ENCODE data around the gene RBAK. TPM values are rescaled to one million over a fixed set of nuclear protein-coding genes. Genes with fewer than 3 reads are reported as not detected.
"Not testable (repeated sequence)": the region's sequence is repeated elsewhere in the genome, so short reads cannot be mapped to it uniquely, and the experiment has no call there.

Gene RBAK
- polyA plus RNA-seq, 2 of the 4 experiments (the other 2 are of a cell fraction): 6.8 to 11.2 TPM

GRCh38 chr7:5041047-5041446 is 4.6 kb upstream of the RBAK start:
- ChIA-PET POLR2A (no interaction called here), CTCF (no interaction called here)
- Histone ChIP-seq H3K4me3 (no peak overlapping the region), H3K4me1 (no peaks in the 10 kb centered on the region), H3K4me2 (no peak overlapping the region), H3K27ac (no peak overlapping the region), H3K9me3 (peaks cover 11% of the 10 kb centered on the region)
- ATAC-seq: no peak
- TF ChIP-seq FOSL2 (IDR thresholded peaks at IDR 0.05) (no peak), FOSL2 (CRISPR knock-in tag; IDR thresholded peaks at IDR 0.05) (no peak), KDM5A (IDR thresholded peaks at IDR 0.05) (no peak)
- TF ChIP-seq, protein P1, sequence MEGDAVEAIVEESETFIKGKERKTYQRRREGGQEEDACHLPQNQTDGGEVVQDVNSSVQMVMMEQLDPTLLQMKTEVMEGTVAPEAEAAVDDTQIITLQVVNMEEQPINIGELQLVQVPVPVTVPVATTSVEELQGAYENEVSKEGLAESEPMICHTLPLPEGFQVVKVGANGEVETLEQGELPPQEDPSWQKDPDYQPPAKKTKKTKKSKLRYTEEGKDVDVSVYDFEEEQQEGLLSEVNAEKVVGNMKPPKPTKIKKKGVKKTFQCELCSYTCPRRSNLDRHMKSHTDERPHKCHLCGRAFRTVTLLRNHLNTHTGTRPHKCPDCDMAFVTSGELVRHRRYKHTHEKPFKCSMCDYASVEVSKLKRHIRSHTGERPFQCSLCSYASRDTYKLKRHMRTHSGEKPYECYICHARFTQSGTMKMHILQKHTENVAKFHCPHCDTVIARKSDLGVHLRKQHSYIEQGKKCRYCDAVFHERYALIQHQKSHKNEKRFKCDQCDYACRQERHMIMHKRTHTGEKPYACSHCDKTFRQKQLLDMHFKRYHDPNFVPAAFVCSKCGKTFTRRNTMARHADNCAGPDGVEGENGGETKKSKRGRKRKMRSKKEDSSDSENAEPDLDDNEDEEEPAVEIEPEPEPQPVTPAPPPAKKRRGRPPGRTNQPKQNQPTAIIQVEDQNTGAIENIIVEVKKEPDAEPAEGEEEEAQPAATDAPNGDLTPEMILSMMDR (IDR thresholded peaks at IDR 0.05): no peak
- FAIRE-seq: no peak
- no peak for DNase-seq (ENCODE audit: low read depth in 1 of 2, low spot score in 1 of 2)
- 94% methylated on average over 5 of the region's 5 CpGs for WGBS (ENCODE audit: missing lambda C conversion rate)

DNA sequence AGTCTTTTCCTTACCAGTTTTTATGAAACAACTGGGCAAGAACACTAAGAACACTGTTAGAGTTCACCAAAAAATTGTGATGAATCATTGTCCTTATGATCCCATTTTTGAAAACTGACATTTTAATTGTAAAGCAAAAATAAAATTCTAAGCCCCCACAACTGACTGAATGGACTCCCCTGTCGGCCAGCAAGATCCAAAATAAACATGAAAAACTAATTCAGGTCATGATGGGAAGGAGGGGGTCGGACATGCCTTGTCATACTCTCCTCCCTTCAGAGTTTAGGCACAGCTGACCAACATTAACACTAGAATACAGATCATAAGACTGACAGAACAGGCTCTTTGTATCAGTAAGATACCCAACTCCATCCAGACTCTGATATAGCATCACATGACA is 2.0 kb upstream of the RBAK start:
- ChIA-PET POLR2A (no interaction called here), CTCF (no interaction called here)
- ATAC-seq (no peak), FAIRE-seq (no peak), DNase-seq (ENCODE audit: low read depth in 1 of 2, low spot score in 1 of 2) (no peak)
- H3K9me3 ChIP-seq: peaks cover 11% of the 10 kb centered on the region
- no peak overlapping the region for H3K4me3 ChIP-seq
- no peak overlapping the region for H3K27ac ChIP-seq
- no peak for TF ChIP-seq CBX8 (IDR thresholded peaks at IDR 0.05)
- no peak for TF ChIP-seq MYC (IDR thresholded peaks at IDR 0.05; ENCODE audit: borderline replicate concordance, low read length)
- TF ChIP-seq ESRRA (IDR thresholded peaks at IDR 0.05; ENCODE audit: borderline replicate concordance, low read length): no peak
- TF ChIP-seq RARB (CRISPR knock-in tag; IDR thresholded peaks at IDR 0.05): no peak
- TF ChIP-seq ZSCAN20 (CRISPR knock-in tag; IDR thresholded peaks at IDR 0.05): no peak
- no peak for TF ChIP-seq GATA3 (IDR thresholded peaks at IDR 0.05; ENCODE audit: borderline replicate concordance)
- TF ChIP-seq, protein P2, sequence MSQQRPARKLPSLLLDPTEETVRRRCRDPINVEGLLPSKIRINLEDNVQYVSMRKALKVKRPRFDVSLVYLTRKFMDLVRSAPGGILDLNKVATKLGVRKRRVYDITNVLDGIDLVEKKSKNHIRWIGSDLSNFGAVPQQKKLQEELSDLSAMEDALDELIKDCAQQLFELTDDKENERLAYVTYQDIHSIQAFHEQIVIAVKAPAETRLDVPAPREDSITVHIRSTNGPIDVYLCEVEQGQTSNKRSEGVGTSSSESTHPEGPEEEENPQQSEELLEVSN (IDR thresholded peaks at IDR 0.05; ENCODE audit: borderline replicate concordance, low read depth): no peak
- TF ChIP-seq, protein P1 (IDR thresholded peaks at IDR 0.05): no peak
- TF ChIP-seq PBX3 (IDR thresholded peaks at IDR 0.05): no peak
- TF ChIP-seq FOSB (CRISPR knock-in tag; IDR thresholded peaks at IDR 0.05): no peak
- TF ChIP-seq SMC3 (IDR thresholded peaks at IDR 0.05): no peak
- no peak for TF ChIP-seq HES2 (IDR thresholded peaks at IDR 0.05)
- no peak for TF ChIP-seq ELK1 (IDR thresholded peaks at IDR 0.05; ENCODE audit: low read depth, low read length)
- no peak for TF ChIP-seq HOXB5 (CRISPR knock-in tag; IDR thresholded peaks at IDR 0.05)
- TF ChIP-seq ZC3H11A (IDR thresholded peaks at IDR 0.05): no peak
- WGBS (ENCODE audit: missing lambda C conversion rate): 46% methylated on average over 2 of the region's 2 CpGs
- no peaks in the 10 kb centered on the region for H3K4me1 ChIP-seq
- H3K4me2 ChIP-seq: no peak overlapping the region

GRCh38 chr7:5046397-5046732 is 705 bp downstream of the RBAK start:
- ATAC-seq: peak in 1 of 2 experiments; percentile 38; a peak in 1 of 6 replicates
- Histone ChIP-seq H3K9me3 (peaks cover 30% of the 10 kb centered on the region), H3K4me2 (peak overlapping the region; percentile 70), H3K4me3 (peak overlapping the region; percentile 85), H3K27ac (peak overlapping the region; percentile 89 to 98)
- FAIRE-seq; H3K4me1 ChIP-seq; CTCF ChIA-PET; DNase-seq (ENCODE audit: low read depth in 1 of 2, low spot score in 1 of 2); POLR2A ChIA-PET: not testable (repeated sequence)
- WGBS (ENCODE audit: missing lambda C conversion rate): 7% methylated on average over 20 of the region's 20 CpGs

- WGBS (ENCODE audit: missing lambda C conversion rate): 91% methylated on average over 2 of the region's 2 CpGs
- Histone ChIP-seq H3K4me3 (peak overlapping the region; percentile 23; the same call in 1 of the 3 replicates), H3K4me2 (peak overlapping the region; percentile 70), H3K9me3 (peaks cover 37% of the 10 kb centered on the region)
- ATAC-seq; POLR2A ChIA-PET; H3K27ac ChIP-seq; H3K4me1 ChIP-seq; CTCF ChIA-PET; FAIRE-seq; DNase-seq (ENCODE audit: low read depth in 1 of 2, low spot score in 1 of 2): not testable (repeated sequence)
Observed at GRCh38 chr7:5047127-5047526, 1.5 kb downstream of the RBAK start.
